H1 (cell line): ENCODE results near the gene KRTAP11-1. TPM values are rescaled to one million over a fixed set of nuclear protein-coding genes. Genes with fewer than 3 reads are reported as not detected.

Experiments
- CTCF ChIA-PET: fragments of 300-600 bp; sonication (Branson Sonifier 250); formaldehyde crosslinking; loops from one replicate; lab custom pipeline; 2021; ENCODE audit not compliant: partially characterized antibody; lab: Charles Lee
- POLR2A ChIA-PET: fragments of 300-600 bp; sonication (Branson Sonifier 250); formaldehyde crosslinking; loops from one replicate; lab custom pipeline; 2021; ENCODE audit warnings: inconsistent platforms; ENCODE audit not compliant: partially characterized antibody; lab: Charles Lee
- DNase-seq, 2 experiments: peaks; one replicate each; pipeline versions ENCODE4 v3.0.0 to v3.0.0-alpha.2; 2010 to 2022; ENCODE audit warnings: low spot score in 2 of 2, low read depth in 1 of 2, mixed read lengths in 1 of 2
- FAIRE-seq: peaks from 2 replicates; lab custom pipeline; 2011; peaks lifted over from hg19 to GRCh38; lab: Jason Lieb, UNC
- H2AFZ ChIP-seq: 2 replicates; pipeline ENCODE4 v1.8.1; 2012; ENCODE audit warnings: low read length, inconsistent platforms
- H2AK5ac ChIP-seq: 2 replicates; pipeline ENCODE4 v1.6.1; 2013; ENCODE audit warnings: low read depth, low read length
- H2BK120ac ChIP-seq: replicated peaks from 2 replicates; pipeline ENCODE3; 2013; ENCODE audit warnings: low read depth, low read length, inconsistent platforms
- H2BK12ac ChIP-seq: 2 replicates; pipeline ENCODE4 v1.6.1; 2013; ENCODE audit warnings: low read depth, low read length
- H2BK15ac ChIP-seq: 2 replicates; pipeline ENCODE4 v1.6.1; 2013; ENCODE audit warnings: low read length
- H2BK20ac ChIP-seq: 2 replicates; pipeline ENCODE4 v1.6.1; 2013; ENCODE audit warnings: low read length
- H2BK5ac ChIP-seq: 2 replicates; pipeline ENCODE4 v1.6.1; 2013; ENCODE audit warnings: low read depth, low read length
- H3K14ac ChIP-seq: 2 replicates; pipeline ENCODE4 v1.6.1; 2013; ENCODE audit warnings: inconsistent platforms; ENCODE audit not compliant: insufficient read length
- H3K18ac ChIP-seq: 2 replicates; pipeline ENCODE4 v1.6.1; 2013; ENCODE audit warnings: low read length; ENCODE audit errors: extremely low read depth
- H3K23ac ChIP-seq: 2 replicates; pipeline ENCODE4 v1.6.1; 2013; ENCODE audit warnings: inconsistent platforms; ENCODE audit not compliant: insufficient read length
- H3K23me2 ChIP-seq: 2 replicates; pipeline ENCODE4 v1.6.1; 2013; ENCODE audit warnings: low read depth, low read length
- H3K27ac ChIP-seq: 2 replicates; pipeline ENCODE4 v1.6.1; 2011; ENCODE audit warnings: low read depth, low read length, inconsistent platforms
- H3K27me3 ChIP-seq, 4 experiments: replicated peaks in 1 of 4; 1 replicate in 1 of 4; 2 replicates in 3 of 4; pipeline versions ENCODE4 v1.6.1 to v1.8.1; 2011 to 2013; ENCODE audit warnings: low read length in 3 of 4, mild to moderate bottlenecking in 3 of 4, inconsistent platforms in 2 of 4, mixed read lengths in 2 of 4, moderate library complexity in 1 of 4; ENCODE audit not compliant: control insufficient read depth in 3 of 4, insufficient read depth in 3 of 4; ENCODE audit errors: extremely low read depth in 1 of 4
- H3K36me3 ChIP-seq, 4 experiments: 2 replicates each; pipeline versions ENCODE4 v1.6.1 to v1.8.1; 2011 to 2013; ENCODE audit warnings: mild to moderate bottlenecking in 4 of 4, low read length in 3 of 4, moderate library complexity in 2 of 4, control low read depth in 1 of 4, inconsistent platforms in 1 of 4; ENCODE audit not compliant: insufficient read depth in 4 of 4, control insufficient read depth in 2 of 4
- H3K4ac ChIP-seq: replicated peaks from 2 replicates; pipeline ENCODE3; 2013; ENCODE audit warnings: low read length, low read depth, mixed read lengths, inconsistent platforms; ENCODE audit not compliant: insufficient read length
- H3K4me1 ChIP-seq, 4 experiments: replicated peaks in 1 of 4; 1 replicate in 1 of 4; 2 replicates in 3 of 4; pipeline versions ENCODE4 v1.6.1 to v1.8.1; 2011 to 2013; ENCODE audit warnings: low read length in 3 of 4, inconsistent platforms in 2 of 4, mixed read lengths in 1 of 4; ENCODE audit not compliant: insufficient read depth in 4 of 4, control insufficient read depth in 3 of 4
- H3K4me2 ChIP-seq, 2 experiments: 2 replicates each; pipeline versions ENCODE4 v1.6.1 to v1.8.1; 2011 to 2013; ENCODE audit warnings: low read depth in 2 of 2, low read length in 2 of 2, control low read depth in 1 of 2, inconsistent platforms in 1 of 2, mild to moderate bottlenecking in 1 of 2; ENCODE audit not compliant: insufficient read depth in 1 of 2
- H3K4me3 ChIP-seq, 4 experiments: fragments of 200-600, 300-600 bp in 1 of 4; sonication (generic), shearing (Covaris generic), sonication (Bioruptor Twin) in 1 of 4; 2 replicates each; pipeline versions ENCODE4 v1.5.1 to v1.8.1; 2011 to 2016; ENCODE audit warnings: low read length in 4 of 4, low read depth in 3 of 4, control low read depth in 2 of 4, inconsistent platforms in 2 of 4, mild to moderate bottlenecking in 2 of 4, mixed read lengths in 1 of 4, moderate library complexity in 1 of 4; ENCODE audit not compliant: insufficient read depth in 2 of 4; ENCODE audit errors: extremely low read depth in 1 of 4
- H3K56ac ChIP-seq: replicated peaks from 2 replicates; pipeline ENCODE3; 2013; ENCODE audit warnings: low read depth, mild to moderate bottlenecking, mixed read lengths, low read length, inconsistent platforms; ENCODE audit not compliant: insufficient read length
- H3K79me1 ChIP-seq: 2 replicates; pipeline ENCODE4 v1.6.1; 2013; ENCODE audit warnings: low read depth, low read length, control low read depth
- H3K79me2 ChIP-seq, 2 experiments: 2 replicates each; pipeline versions ENCODE4 v1.6.1 to v1.8.1; 2012 to 2013; ENCODE audit warnings: low read length in 2 of 2, mild to moderate bottlenecking in 2 of 2, inconsistent platforms in 1 of 2; ENCODE audit not compliant: insufficient read depth in 2 of 2, control insufficient read depth in 1 of 2
- H3K9ac ChIP-seq, 4 experiments: replicated peaks in 1 of 4; 1 replicate in 1 of 4; 2 replicates in 3 of 4; pipeline versions ENCODE4 v1.6.1 to v1.8.1; 2011 to 2013; ENCODE audit warnings: low read depth in 3 of 4, low read length in 3 of 4, control low read depth in 2 of 4, mild to moderate bottlenecking in 2 of 4, moderate library complexity in 2 of 4, inconsistent platforms in 1 of 4; ENCODE audit errors: extremely low read depth in 1 of 4
- H3K9me3 ChIP-seq, 2 experiments: 2 replicates each; pipeline versions ENCODE4 v1.6.1 to v1.8.1; 2012 to 2013; ENCODE audit warnings: mild to moderate bottlenecking in 2 of 2, moderate library complexity in 2 of 2, control low read depth in 1 of 2, inconsistent platforms in 1 of 2, low read depth in 1 of 2, low read length in 1 of 2, mixed read lengths in 1 of 2; ENCODE audit not compliant: insufficient read depth in 2 of 2
- H4K20me1 ChIP-seq, 2 experiments: replicated peaks in 1 of 2; 2 replicates each; pipeline versions ENCODE3 to v1.8.1; 2011 to 2013; ENCODE audit warnings: inconsistent platforms in 2 of 2, low read length in 2 of 2, mild to moderate bottlenecking in 1 of 2; ENCODE audit not compliant: insufficient read depth in 2 of 2, control insufficient read depth in 1 of 2
- H4K5ac ChIP-seq: 2 replicates; pipeline ENCODE4 v1.6.1; 2013; ENCODE audit warnings: low read length, low read depth, mixed read lengths, inconsistent platforms; ENCODE audit not compliant: insufficient read length
- H4K8ac ChIP-seq: 2 replicates; pipeline ENCODE4 v1.8.0; 2013; ENCODE audit warnings: mild to moderate bottlenecking, moderate library complexity, low read length, inconsistent platforms; ENCODE audit not compliant: insufficient read depth; ENCODE audit errors: extremely low read depth
- H4K91ac ChIP-seq: replicated peaks from 2 replicates; pipeline ENCODE3; 2013; ENCODE audit warnings: low read length, mixed read lengths, inconsistent platforms; ENCODE audit not compliant: insufficient read length
- BRCA1 ChIP-seq: IDR thresholded peaks from 2 replicates; pipeline ENCODE4 v1.6.1; 2012; ENCODE audit warnings: low read depth, low read length, improper control_type of control experiment
- CBX5 ChIP-seq: fragments of 300-800, 300-1000 bp; sonication (generic); IDR thresholded peaks from 2 replicates; pipeline ENCODE4 v1.7.1; 2016; ENCODE audit warnings: antibody characterized with exemption, low read length, low read depth
- EGR1 ChIP-seq: IDR thresholded peaks from 2 replicates; pipeline ENCODE4 v1.6.1; 2011; ENCODE audit warnings: low read depth, low read length, borderline replicate concordance
- GTF2F1 ChIP-seq: IDR thresholded peaks from 2 replicates; pipeline ENCODE4 v1.6.1; 2012; ENCODE audit warnings: low read depth, low read length, improper control_type of control experiment, borderline replicate concordance
- KDM1A ChIP-seq: fragments of 200-600, 300-600 bp; sonication (generic); IDR thresholded peaks from 2 replicates; pipeline ENCODE4 v1.7.1; 2016; ENCODE audit warnings: mild to moderate bottlenecking, low read length, borderline replicate concordance
- POU5F1 ChIP-seq: IDR thresholded peaks from 2 replicates; pipeline ENCODE4 v1.6.1; 2011; ENCODE audit warnings: low read depth, mild to moderate bottlenecking, low read length, moderate library complexity
- RBBP5 ChIP-seq: IDR thresholded peaks from 2 replicates; pipeline ENCODE4 v1.7.1; 2012; ENCODE audit warnings: low read depth, mild to moderate bottlenecking, inconsistent platforms, low read length, moderate library complexity, borderline replicate concordance
- RFX5 ChIP-seq: IDR thresholded peaks from 2 replicates; pipeline ENCODE4 v1.6.1; 2011; ENCODE audit warnings: low read depth, low read length, improper control_type of control experiment, borderline replicate concordance
- SP1 ChIP-seq: IDR thresholded peaks from 2 replicates; pipeline ENCODE4 v1.6.1; 2011; ENCODE audit warnings: low read depth, low read length
- SUZ12 ChIP-seq: fragments of 200-600 bp; sonication (generic); IDR thresholded peaks from 2 replicates; pipeline ENCODE4 v1.6.1; 2012; ENCODE audit warnings: mild to moderate bottlenecking, inconsistent platforms, low read length, moderate library complexity, mixed read lengths
- WGBS, 2 experiments: shearing (Covaris generic) in 1 of 2; methylation state at CpG; one replicate each; pipeline versions ENCODE4 v1.1.6 to v1.1.7; 2013 to 2015; ENCODE audit warnings: low lambda C conversion rate in 2 of 2, mixed read lengths in 2 of 2, inconsistent platforms in 1 of 2, low coverage in 1 of 2, missing lambda C conversion rate in 1 of 2; ENCODE audit not compliant: insufficient replicate concordance in 2 of 2, insufficient coverage in 1 of 2, insufficient read length in 1 of 2; ENCODE audit errors: extremely low coverage in 1 of 2, missing lambda C conversion rate in 1 of 2; 5-methylcytosine and 5-hydroxymethylcytosine counted together
- polyA plus RNA-seq, 7 experiments: library from polyadenylated mRNA; depleted of rRNA in 3 of 7; stranded (reverse) in 5 of 7; unstranded in 2 of 7; fragments of >200 nt in 5 of 7; fragments of 200-250 nt in 2 of 7; gene quantifications; 1 replicate in 5 of 7; 2 replicates in 1 of 7; 4 replicates in 1 of 7; pipeline versions ENCODE4 v1.2.1 to v1.2.3, GENCODE V29; 2011 to 2013; ENCODE audit warnings: missing spikeins in 2 of 7, mixed read lengths in 2 of 7
- total RNA-seq: library from RNA; stranded (reverse); fragmentation: NEBNext Ultra II Directional; extraction: Animal tissue kit (Norgen Biotek cat#: 25700); gene quantifications from 2 replicates; pipeline ENCODE4 v1.2.1, GENCODE V29; 2021

The KRTAP11-1 gene
- total and polyA plus RNA-seq, 2 of the 8 experiments (the other 6 are each of a cell fraction or from before 2014, with no cell fraction given), result not detected

DNA sequence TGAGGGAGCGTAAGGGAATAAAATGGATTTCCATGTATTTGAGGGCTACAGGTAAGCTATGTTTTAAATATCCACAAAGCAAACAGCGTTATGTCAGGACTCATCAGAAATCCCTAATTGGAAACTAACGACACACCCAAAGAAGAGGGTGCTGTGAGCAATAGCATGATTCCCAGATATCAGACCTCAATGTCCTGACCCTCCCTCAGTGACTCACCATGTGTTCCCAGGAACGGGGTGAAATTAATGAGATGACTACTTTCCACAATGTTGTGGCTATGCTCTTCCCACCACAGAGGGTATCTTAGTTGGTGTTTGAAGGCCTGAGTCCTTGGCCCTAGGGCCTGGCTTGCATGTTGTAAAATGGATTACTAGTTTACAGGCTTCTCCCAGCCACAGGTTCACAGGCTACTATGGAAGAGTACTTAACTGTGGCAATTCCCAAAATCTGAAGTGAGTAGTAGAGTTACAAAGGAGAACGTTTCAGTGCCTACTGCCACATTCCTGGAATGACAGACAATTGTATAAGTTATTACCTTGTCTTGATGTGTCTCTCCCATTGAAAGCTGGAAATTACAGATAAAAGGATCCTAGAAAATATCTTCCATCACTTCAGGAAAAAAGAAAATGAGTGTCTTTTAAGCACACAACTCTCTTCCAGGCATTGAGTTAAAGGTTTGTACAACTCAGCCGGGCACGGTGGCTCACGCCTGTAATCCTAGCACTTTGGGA lies 1.7 kb upstream of the KRTAP11-1 start:
- Histone ChIP-seq H4K8ac (no peak overlapping the region), H3K23me2 (no peaks in the 10 kb centered on the region), H3K27me3 (no peaks in the 10 kb centered on the region), H2BK5ac (no peak overlapping the region), H3K4ac (no peak overlapping the region), H4K91ac (no peak overlapping the region), H4K5ac (no peak overlapping the region), H3K36me3 (no peaks in the 10 kb centered on the region), H3K56ac (no peak overlapping the region), H4K20me1 (no peaks in the 10 kb centered on the region), H3K4me2 (no peak overlapping the region), H2BK20ac (no peak overlapping the region), H2AK5ac (no peak overlapping the region), H2AFZ (no peak overlapping the region), H2BK15ac (no peak overlapping the region), H3K27ac (no peak overlapping the region), H3K9me3 (no peaks in the 10 kb centered on the region), H2BK12ac (no peak overlapping the region), H3K14ac (no peak overlapping the region), H3K79me1 (no peaks in the 10 kb centered on the region), H2BK120ac (no peak overlapping the region), H3K4me1 (no peaks in the 10 kb centered on the region), H3K4me3 (no peak overlapping the region), H3K9ac (no peak overlapping the region), H3K18ac (no peak overlapping the region), H3K23ac (no peak overlapping the region), H3K79me2 (no peaks in the 10 kb centered on the region)
- 93% methylated on average over 8 of the region's 8 CpGs; no CpG with 5 or more reads in 1 of the 2 experiments for WGBS, 2 experiments
- FAIRE-seq (no peak), DNase-seq (no peak)
- ChIA-PET CTCF (interaction anchor here (0.7 kb wide), 1 partner anchor 51 kb away, joined by 3 read pairs; no protein-coding TSS in a partner anchor), POLR2A (no interaction called here)
- TF ChIP-seq BRCA1 (no peak), RBBP5 (no peak), EGR1 (no peak), CBX5 (no peak), KDM1A (no peak), GTF2F1 (no peak), POU5F1 (no peak), SUZ12 (no peak), SP1 (no peak), RFX5 (no peak)
